ENCODE data around the gene PGBD5.

PGBD5 gene

DNA sequence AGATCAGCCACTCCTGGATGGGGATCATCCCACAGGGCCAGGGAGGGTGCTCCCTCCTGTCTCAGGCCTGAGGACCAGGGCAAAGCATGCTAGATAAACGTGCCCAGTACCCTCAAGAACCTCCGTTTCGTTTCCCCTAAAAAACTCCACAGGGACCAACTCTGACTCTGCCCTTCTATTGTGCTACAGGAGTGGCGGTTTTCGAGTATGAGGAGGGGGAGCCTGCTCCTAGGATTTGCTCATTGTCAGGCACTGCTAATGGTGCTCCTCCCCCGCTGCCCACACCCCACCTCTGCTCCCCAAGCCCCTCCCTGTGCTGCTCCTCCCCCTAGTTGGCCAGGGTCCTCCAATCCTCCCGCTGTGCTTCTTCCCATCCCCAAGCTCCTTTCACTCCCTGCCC, 32.0 kb downstream of the PGBD5 start:
- no peak for DNase-seq

DNA sequence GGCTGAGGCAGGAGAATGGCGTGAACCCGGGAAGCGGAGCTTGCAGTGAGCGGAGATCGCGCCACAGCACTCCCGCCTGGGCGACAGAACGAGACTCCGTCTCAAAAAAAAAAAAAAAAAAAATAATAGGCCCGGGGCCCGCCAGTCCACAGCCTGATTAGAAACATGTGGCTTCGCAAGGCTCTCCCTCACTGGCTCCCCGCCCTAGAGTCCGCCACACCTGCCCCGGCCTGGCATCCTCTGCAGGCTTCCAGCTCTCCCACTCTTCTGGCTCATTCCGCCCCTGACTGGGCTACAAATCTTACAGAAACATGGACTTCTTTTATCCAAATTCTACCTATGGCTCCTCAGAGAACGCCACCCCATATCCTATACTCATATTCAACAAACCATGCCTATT, 32.4 kb downstream of the PGBD5 start:
- no peak for DNase-seq

DNA sequence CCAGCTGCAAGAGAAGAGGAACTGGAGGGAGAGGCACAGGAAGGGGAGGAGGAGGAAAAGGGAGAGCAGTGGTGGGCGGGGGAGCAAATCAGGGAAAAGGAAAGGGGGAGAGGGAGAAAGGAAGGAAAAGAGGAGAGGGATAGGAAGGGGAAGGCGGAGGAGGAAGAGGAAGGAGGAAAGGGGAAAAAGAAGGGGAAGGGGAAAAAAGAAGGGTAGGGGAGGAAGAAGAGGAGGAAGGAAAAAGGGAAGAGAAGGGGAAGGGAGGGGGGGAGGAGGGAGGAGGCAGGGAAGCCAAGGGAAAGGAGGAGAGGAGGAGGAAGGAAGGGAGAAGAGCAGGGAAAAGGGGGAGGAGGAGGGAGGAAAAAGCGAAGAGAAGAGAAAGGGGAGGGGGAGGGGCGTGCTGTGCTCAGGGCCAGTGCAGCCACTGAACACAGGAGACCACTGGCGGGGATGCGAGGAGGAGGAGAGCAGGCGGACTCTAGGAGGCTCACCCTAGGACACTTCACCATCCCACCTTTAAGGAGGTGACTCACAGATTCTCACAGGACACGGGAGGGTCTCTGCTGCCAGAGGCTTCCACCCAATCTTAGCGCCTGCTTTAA, 33.1 kb downstream of the PGBD5 start:
- DNase-seq, result no peak

DNA sequence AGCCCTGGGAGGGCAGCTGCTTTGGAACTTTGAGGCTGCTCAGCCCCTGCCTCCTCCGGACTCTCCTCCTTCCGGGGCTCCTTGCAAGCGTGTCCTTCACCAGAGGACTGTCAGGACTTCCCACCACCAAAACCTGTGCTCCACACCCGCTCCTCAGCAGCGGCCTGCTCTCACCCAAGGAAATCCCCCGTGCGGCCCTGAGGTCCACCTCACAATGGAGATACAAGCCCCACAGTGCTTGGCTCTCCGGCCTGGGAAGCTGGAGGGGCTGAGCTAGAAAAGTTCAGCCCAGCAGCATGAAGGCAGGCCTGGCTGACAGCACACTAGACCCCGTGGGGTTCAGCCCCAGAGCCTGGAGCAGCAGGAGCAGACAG, 33.6 kb downstream of the PGBD5 start:
- no peak for DNase-seq

DNA sequence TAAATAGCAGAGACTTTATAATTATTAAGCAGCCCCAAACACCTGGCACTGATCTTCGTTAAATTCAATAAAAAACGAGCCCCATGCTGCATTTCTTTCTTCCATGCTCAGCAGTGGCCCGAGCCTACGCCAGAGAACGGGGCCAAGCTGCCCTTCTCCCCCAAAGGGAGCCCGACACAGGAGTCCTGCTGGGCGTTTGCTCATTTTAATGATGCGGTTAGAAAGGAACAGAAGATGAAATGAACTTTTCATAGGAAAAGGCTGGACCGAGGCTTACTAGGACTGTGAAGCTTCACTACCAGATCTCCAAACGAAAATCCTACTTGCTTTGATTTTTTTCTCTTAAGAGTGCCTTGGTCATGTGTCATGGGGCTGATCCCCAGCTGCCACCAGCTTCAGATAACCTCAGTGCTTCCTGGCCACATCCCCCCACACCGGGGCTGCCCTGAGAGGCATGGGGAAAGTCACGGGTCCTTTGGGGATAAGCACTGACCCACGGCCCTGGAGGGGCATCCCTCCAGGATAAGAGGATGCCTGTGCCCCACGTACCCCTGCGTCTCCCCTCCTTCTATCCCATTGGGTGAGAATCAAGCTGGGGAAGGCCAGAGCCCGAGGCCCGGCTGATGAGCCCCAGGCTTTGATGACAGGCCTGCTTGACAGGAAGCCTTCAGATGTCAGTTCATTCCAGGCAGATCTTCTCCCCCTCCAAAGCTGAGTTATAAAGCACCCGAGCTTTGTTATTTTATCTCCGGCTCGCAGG, 34.2 kb downstream of the PGBD5 start:
- no peak for DNase-seq

DNA sequence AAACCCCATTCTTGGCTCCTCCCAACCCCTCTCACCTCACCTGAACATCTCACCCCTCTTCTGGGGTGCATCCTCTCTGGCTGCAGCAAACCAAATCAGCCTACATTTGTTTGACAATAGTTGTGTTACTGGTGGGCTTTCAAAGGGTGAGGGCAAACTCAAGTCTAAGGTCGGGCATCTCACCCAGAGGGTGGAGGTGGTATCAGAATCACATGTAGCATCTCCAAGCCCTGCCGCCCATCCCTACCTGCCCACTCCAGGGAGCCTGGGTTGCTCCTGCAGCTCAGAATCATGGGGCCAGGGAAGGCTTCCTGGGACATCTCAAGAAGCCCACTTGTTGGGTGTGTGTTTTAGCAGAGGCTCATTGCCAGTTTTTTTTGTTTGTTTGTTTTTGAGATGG, 35.8 kb downstream of the PGBD5 start:
- DNase-seq, result no peak

DNA sequence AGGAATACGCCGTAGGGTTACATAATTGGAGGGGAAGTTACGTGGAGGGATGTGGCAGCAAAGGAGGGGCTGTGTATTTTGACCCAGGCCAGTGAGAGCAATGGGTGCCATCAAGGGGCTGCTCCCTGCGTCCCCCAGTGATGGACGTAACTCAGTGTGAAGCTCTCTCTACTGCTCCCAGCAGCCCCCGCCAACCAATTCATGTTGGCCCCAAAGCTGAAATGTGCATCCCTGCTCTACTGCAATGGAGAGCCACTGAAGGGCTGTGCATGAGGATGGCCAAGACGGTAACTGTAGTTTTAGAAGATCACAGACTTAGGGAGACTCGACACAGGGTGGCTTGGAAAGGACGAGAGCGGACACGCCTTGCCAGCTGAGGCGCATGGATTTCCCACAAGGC, 38.3 kb downstream of the PGBD5 start:
- DNase-seq, result no peak

DNA sequence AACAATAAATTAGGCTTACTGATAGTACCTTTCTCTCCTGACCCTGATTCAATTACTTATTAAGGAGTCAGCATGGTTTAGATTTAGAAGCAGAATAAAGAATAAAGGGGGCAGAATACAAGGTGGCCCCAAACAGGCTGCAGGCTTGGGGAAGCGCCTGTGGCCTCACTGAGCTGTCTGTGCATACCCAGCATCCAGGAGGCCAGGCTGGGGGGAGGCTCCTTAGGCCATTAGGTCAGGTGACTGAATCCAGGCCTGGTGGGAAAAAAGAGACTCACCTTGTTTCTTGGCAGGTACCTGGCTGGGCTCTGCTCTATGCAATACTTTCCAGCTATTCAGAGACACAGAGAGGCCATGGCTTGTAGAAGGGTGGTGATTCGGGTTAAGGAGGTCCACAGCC, 38.8 kb downstream of the PGBD5 start:
- DNase-seq, result no peak

DNA sequence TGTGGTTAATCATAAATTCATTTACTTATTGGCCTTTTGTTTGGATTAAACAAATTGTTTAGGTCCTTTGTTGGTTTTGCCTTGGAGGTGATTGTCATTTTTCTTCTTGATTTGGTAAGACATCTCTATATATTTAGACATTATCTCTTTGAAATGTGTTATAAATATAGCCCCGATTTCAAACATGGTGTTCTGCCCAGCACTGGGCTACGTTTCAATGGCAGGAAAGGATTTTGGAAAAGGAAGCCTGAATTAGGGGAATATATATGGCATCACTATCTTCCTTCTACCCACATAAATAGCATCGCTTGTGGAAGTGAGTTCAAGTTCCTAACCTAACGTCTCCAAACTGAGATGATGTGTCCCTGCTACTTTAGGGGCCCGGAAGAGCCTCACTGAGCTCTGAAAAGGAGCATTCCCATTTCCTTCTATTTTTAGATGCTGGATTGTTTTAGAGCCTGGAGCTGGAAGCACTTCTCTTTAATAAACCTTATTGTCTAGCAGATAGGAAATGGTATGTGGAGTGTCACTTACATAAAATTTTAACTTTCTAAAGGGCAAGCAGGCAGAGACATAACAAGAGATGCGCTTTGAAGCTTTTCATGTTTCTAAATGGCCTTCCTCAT, 39.4 kb downstream of the PGBD5 start:
- DNase-seq, result no peak

DNA sequence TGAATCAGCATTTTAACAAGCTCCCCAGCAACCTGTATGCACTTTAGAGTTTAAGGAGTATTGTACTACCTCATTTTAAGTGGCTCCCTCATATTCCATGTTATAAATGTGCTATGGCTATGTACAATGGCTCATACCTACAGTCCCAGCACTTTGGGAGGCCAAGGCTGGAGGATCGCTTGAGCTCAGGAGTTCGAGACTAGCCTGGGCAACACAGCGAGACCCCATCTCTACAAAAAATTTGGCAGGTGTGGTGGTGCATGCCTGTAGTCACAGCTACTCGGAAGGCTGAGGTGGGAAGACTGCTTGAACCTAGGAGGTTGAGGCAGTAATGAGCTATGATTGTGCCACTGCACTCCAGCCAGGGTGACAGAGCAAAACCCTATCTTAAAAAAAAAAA, 40.2 kb downstream of the PGBD5 start:
- DNase-seq, result no peak

DNA sequence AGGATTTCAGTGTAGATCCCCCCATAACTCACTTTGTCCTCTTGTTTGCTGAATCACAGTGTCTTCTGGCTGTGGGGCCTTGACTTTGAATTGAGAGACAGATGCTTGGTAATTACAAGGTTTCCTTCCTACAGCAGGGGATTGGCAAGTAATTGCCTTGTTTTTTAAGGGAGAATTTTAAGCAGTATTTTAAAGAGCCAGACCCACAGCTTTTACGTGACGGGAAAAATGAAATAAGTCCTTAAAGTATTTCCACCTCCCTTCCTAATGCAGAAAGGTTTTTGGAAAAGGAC, 41.0 kb downstream of the PGBD5 start:
- DNase-seq, result no peak

DNA sequence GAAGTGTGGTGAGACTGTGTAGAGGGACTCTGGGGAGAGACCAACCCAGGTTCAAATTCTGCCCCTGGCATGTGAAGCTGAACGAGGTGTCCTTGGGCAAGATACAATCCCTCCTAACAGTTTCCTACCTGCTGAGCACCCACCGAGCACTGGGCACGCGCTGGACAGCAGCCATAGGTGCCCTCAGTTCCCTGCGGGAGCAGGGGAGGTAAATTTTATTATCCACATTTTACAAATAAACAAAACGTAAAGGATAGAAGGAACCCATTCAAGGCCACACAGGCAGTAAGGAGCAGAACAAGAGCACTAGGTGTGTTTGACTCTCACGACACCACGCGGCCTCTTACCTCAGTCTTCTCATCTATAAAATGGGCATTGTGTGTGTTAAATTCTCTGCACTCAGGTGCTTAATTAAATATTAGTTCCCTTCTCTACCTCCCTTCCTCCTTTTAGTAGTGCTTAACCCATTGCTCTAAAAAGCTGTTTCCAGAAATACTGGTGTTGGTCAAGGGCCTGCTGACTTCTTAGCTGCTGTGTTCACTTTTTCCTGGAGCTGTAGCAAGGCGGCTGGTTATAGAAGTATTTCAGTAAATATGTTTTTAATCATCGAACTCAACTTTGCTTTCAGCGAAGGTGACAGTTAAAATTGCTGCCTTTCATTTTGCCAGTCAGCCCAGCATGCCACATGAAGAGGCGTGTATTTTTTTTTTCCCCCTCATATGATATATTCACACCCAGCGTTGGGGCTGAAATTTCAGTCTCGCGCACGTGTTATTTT, 41.6 kb downstream of the PGBD5 start:
- DNase-seq, result no peak

DNA sequence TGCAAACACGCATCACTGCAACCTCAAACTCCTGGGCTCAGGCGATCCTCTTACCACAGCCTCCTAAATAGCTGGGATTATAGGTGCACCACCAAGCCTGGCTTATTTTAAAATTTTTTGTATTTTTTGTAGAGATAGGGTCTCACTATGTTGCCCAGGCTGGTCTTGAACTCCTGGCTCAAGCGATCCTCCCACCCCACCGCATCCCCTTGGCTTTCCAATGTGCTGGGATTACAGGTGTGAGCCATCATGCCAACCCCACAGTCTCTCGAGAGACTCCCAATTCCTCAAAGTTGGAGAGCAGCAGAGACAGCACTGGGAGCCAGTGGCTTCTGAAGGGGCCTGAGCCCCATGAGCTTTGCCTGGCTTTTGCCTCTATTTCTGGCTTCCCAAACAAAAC, 42.7 kb downstream of the PGBD5 start:
- DNase-seq, result no peak

DNA sequence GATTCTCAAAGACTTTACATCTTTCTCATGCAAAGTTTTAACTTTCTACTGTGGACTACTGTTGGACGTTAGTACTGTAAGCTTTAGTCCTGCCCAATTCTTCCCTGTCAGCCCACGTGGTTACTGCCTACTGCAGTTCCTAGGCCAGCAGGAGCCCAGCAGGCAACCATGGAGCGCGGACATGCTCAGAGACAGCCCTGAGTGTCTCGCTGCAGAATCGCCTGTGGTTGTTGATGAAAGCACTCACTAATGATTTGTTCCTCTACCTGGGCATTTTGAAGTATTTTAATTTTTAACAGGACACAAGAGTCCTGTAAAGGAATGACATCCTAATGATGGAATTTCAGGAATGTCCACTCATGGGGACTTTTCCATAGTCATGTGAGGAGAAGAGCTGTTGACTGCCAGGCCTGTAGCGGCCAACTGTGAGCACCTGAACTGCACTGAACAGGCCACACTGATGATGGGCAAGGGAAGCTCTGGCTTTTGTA, 44.1 kb downstream of the PGBD5 start:
- no peak for DNase-seq

DNA sequence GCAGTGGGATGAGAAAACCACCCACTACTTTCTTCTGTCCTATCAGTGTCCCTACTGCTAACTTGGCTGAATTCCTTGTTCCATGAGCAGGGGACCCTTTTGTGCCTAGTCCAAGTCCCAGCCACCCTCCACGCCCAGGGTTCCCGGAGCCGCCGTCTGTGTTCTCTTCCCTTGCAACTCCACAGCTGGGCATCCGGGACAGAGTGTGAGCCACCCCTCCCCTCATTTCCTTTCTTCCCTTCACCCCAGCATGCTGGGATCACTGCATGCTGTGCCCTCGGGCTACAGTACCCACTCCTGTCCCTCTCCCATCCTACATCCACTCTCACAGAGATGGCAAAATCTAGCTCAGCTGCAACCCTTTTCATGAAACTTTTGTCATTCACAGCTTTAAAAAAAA, 44.5 kb downstream of the PGBD5 start:
- DNase-seq, result no peak

DNA sequence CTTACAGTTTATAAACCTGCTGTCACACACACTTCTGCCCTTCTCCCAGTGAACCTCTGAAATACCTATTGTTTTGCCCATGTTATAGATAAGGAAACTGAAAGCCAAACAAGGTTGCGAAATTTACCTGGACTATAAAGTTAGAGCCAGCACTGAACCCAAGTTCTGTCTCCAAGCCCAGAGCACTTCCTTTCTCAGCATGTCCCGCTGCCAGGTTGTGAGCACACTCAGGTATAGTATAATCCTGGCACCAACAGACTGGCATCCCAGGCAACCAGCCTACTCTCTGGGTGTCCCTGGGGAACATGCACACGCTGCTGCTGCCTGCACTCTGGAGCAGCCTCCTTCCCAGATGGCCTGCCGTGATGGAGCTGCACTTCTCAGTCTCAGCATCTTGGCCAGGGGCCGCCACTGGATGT, 45.1 kb downstream of the PGBD5 start:
- DNase-seq, result no peak

DNA sequence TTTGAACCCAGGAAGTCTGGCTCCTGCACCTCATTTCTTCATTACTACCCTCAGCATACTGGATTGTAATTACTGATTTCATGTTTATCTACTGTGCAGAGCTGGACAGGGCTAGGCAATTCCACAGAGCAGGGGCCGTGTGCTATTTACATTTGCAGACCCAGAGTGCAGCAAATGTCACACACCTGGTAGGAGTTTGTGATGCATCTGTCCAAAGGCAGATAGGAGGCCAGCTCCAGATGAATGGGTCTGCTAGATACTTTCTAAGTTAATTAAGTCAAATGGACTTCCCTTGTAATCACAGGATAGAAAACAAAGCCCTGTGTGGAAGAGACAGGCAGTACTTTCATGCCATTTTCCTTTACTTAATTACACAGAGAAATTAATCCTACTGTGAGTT, 46.2 kb downstream of the PGBD5 start:
- no peak for DNase-seq

DNA sequence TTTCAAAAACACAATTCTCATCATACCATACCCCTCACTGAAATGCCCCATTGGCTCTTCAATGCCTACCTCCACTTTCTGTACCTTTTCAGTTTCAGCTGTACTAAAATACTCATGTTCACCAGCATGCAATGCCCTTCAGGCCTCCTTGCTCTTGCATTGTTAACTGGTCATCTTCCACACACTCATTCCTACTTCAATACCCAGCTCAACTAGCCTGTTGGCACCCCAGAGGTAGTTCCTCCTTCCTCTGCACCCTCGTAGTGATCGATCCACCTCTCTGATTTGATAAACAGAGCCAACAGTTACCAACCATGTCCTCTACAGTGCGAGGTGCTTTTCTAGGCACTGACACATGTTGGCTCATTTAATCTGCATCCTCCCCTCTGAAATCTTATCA, 46.7 kb downstream of the PGBD5 start:
- DNase-seq, result no peak

DNA sequence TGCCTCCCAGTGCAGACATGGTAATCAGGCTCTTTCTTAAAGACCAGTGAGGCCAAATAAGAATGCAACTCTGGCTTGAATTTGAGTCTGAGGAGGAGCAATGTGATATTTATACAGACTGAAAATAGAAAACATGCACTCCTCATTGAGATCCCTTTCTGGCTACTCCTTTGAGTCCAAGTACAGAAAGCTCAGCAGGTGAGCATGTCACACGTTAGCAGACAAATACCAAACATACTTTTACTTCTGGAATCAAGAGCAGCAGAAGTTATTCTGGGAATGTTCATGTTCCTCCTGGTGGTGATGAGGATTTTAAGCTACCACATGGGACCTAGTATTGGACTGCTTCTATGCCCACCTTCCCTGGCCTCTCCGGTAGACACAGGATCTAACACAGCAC, 48.3 kb downstream of the PGBD5 start:
- DNase-seq, result no peak

DNA sequence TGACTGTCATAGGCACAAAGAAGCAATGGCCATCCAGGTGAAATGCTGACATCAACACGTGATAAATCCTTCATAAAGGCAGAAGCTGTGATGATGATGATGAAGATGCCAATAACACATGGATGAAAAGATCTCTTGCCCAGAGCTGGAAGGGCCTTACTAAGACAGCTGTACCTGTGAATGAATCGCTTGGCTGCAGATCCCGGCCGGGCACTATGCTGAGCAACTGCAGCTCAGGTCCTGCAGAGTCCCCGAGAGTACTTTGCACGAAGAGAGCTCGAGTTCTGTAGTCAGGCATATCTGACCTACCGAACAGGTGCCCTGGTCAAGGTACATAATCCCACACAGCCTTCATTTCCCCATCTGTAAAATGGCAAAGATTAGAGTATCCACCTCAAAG, 48.8 kb downstream of the PGBD5 start:
- DNase-seq, result no peak

DNA sequence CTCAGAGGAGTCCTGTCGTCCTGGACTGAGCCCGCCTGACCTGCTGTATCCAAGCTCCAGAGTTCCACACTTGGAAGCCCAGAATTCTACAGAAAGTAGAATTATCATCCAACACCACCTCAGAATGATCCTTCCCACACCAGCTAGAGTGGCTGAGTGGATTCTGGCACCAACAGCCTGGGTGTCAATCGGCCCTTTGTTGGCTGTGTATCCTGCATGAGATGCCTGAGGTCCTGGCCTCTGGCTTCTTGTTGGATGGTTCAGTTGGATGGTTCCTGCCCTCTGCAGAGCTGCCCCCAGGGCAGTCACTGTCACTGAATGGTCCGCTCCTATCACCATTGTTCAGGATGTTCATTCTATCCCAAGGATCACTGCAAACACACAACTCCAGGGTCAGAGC, 49.8 kb downstream of the PGBD5 start:
- DNase-seq, result no peak

DNA sequence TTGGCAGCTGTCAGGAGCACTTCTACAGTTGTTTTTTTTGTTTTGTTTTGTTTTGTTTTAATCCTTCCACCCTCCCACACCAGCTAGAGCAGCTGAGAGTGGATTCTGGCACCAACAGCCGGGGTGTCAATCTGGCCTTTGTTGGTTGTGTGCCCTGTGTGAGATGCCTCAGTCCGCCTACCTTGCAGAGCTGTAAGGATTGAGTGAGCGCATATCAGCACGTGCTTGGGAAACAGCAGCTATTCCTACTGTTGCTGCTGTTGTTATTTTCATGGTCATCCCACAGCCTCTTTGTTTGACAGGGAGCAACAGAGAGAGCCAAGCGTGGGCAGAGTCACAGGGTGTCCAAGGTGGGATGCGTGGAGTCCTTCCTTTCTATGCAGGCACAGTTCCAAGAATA, 50.4 kb downstream of the PGBD5 start:
- peak; percentile 78 for DNase-seq

DNA sequence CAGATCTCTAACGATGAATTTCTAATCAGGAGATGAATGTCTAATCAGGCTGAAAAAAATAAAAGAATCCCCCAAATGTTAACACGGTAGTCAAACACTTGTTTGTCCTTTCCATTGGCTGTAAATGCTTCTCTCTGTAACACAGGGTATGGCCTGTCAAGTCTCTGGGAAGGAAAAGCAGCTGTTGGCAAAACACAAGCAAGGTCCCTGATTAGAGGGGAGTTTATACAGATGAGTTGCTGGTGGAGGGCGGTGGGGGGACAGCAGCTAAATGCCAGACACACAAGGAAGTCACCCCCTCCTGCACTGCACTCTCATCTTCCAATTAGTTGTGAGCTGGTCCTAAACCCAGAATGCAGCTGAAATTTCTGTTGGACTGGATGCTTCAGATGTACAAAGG, 51.0 kb downstream of the PGBD5 start:
- DNase-seq, result no peak
